PC-9 (cell line): Measurements from ENCODE around the gene ZACN.

Experiments used
- EZH2 ChIP-seq: fragments of 200-600 bp; sonication (generic); IDR thresholded peaks from 2 replicates; pipeline ENCODE4 v1.8.0; 2017; ENCODE audit warnings: antibody characterized with exemption, low read depth
- TF ChIP-seq, protein P1 (sequence below): fragments of 200-600 bp; sonication (generic); conservative IDR thresholded peaks from 2 replicates; pipeline ENCODE4 v1.6.1; 2017; ENCODE audit warnings: mixed run types, antibody characterized with exemption, mild to moderate bottlenecking, moderate library complexity

- TF ChIP-seq, protein P1, sequence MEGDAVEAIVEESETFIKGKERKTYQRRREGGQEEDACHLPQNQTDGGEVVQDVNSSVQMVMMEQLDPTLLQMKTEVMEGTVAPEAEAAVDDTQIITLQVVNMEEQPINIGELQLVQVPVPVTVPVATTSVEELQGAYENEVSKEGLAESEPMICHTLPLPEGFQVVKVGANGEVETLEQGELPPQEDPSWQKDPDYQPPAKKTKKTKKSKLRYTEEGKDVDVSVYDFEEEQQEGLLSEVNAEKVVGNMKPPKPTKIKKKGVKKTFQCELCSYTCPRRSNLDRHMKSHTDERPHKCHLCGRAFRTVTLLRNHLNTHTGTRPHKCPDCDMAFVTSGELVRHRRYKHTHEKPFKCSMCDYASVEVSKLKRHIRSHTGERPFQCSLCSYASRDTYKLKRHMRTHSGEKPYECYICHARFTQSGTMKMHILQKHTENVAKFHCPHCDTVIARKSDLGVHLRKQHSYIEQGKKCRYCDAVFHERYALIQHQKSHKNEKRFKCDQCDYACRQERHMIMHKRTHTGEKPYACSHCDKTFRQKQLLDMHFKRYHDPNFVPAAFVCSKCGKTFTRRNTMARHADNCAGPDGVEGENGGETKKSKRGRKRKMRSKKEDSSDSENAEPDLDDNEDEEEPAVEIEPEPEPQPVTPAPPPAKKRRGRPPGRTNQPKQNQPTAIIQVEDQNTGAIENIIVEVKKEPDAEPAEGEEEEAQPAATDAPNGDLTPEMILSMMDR, result peak; percentile 32; the same call in 1 of the 2 replicates
- no peak for TF ChIP-seq EZH2
Observed at GRCh38 chr17:76107509-76107908, 28.5 kb downstream of the ZACN start.
